HG02973 (cell line): ENCODE measurements around the gene ARID2.

Experiments
- ATAC-seq: cut with Tn5 transposase; IDR thresholded peaks from one replicate; pipeline ENCODE4 v1.9.1; 2021; ENCODE audit warnings: moderate library complexity; ENCODE audit not compliant: unreplicated experiment

Gene ARID2

DNA sequence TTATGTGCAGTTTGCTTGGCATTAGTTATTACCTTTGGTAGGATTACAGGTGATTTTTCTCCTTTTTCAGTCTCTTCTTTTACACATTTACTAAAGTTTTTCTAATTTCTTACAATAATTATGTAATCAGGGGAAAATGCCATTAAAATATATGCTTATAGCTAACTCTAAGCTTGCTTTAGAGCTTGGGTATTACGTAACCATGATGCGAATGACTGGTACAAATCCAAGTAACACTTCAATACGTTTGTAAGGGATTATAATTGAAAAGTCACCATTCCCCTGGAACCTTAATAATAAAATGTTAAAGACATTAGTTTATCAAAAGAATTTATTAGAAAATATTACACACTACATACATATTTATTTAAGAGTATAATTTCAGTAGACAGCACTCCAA lies 189.3 kb downstream of the ARID2 start:
- no peak for ATAC-seq

DNA sequence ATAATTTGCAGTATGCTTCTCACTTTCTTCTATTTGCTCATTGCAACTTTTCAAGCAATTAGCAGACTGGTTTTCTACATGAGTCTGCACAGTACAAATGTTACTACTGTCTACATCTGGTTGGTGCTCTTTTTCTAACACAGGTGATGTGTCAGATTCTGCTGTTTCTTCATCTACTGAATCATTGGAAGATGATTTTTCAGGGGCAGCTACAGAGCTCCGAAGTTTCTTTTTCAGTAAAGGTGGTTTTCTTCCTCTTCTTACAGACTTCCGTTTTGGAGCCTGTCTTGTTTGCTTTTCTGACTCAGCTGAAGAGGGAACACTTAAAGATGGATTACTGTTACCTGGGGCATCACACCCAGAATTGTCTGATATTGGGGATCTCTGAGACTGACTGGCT lies 198.8 kb downstream of the ARID2 start:
- ATAC-seq: no peak

DNA sequence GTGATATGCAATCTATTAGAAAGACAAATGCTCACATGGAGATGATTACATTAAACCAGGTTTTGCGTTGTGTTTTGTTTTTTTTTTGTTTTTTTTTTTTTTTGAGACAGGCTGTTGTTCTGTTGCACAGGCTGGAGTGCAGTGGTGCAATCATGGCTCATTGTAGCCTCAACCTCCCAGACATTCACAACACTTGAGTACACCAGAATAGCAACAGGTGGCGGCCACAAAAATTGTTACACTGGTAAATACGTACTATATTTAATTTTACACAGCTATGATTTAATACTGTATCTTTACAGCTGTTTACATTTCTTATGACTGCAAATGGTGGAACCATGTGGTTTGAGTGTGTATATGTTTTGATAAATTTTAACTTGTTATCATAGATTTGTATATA lies 200.9 kb downstream of the ARID2 start:
- ATAC-seq: no peak

DNA sequence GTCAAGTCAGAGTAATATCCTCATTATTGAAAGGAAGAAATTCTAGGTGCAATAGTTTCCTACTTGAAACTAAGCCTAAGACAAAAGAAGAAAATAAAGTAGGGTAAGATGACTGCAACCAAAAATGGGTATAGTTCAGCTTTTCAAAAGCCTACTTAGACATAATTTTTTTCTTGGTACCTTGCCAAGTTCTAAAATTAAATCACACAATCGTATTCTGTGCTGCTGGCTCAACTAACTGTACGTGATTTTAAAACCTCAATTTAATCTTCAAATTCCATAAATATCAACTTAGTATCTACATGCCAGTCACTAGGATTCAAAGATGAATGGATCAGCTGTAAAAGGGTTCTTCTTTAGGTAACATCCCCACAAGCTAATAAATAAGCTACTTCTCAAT lies 204.0 kb downstream of the ARID2 start:
- ATAC-seq: no peak

DNA sequence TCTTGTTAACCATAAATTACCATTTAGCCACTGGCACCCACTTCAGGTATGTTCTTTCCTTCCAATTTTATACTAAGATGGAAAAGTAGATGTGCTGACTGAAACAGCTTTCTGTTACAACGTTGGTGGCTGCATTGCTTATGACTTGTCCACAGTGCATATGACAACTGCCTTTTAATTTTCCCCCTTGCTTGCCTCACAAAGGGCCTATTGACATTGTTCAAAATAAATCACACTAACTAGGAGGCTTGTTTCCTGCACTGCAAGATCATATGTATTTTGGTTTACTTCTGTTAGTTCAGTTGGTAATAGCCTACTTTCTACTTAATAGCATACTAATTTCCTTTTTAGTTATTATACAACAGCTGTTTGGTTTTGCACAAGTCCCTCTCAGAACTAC lies 205.4 kb downstream of the ARID2 start:
- ATAC-seq: no peak

DNA sequence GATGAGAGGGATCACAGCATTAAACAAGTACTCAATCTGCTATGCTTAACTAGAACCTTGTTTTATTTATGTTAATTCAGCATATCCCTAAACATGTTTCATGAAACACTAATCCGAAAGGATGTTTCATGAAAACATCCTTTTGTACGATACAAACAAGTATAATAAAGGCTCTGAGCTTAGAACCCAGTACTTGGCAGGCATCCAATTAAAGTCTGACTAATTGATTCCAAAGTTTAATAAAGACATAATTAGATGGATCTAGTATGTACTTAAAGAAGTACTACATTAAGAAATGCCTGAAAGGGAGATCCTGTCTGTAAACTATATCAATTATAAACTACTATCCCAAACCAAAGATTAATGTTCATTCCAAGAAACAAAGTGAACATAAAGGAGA lies 209.1 kb downstream of the ARID2 start:
- ATAC-seq: no peak

DNA sequence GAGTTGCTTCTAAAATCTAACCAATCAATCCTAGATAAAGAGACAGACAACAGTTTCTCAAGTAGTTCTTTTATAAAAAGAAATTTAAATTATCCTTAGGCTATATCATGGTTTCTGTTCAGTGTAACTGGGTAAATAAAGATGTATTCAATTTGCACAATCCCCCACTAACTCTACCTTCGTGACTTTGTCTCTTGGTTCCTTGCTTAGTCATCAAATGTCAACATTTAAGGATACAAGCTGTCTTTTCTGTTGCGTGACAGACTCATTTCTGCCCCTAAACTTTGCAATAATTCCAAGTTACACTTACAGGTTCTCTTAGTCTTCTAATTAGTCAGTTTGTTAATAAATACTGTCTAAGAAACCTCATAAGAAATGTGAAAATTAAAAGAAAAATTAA lies 210.3 kb downstream of the ARID2 start:
- no peak for ATAC-seq

DNA sequence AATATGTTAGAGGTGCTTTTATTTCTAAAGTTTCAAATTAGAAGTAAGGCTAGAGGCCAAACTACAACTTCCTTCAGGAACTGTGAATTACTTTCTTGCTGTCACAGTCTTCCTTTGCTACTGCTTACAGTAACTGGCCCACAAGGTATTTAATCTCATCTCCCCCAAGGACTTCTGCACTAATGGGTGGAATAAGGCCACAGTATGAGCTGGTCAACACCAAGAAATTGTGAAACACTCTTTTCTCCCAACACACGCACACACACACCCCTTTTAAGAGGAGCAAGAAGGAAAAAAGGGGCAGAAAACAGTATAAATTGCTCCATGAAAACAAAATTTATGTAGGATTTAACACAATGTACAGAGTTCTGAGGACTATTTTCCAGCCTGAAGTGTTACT lies 215.3 kb downstream of the ARID2 start:
- ATAC-seq: no peak

DNA sequence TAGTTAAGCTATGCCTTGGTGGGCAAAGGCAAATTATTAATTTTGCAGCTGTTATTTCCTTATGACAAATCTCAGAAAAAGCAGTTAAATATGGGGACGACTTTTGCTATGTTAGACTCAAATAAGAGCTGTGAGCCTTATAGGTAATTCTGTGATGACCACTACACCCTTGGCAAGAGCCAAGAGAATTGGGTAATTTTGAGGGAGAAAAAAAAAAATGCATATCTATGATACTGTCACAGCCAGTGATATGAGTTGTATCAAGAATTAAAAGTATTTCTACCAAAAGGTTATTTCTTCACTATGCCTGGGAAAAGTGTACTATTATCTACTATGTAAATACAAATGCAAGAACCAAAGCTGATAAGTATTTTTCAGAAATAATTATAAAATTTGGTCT lies 216.9 kb downstream of the ARID2 start:
- ATAC-seq: no peak

DNA sequence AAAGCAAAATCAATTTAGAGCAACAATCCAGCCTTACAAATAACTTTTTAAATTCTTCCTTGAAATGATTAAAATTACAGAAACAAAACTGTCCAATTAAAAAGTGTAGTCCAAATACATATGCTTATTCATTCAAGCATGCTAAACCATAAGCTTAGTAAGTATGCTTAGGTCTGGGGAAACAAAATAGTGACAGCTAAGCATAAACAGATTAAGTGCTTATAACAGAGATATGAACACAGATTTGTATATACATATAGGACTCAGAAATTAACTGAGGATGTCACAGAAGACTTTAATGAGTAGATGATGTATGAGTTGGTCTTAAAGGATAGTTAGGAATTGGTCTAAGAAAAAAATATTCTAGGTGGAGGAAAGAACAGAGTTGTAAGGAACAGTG lies 219.0 kb downstream of the ARID2 start:
- no peak for ATAC-seq
